OCI-LY7 (cell line): ENCODE measurements around the gene PDE11A.

Experiments used
- EZH2phosphoT487 ChIP-seq: fragments of 200-600 bp; sonication (generic); IDR thresholded peaks from 2 replicates; pipeline ENCODE4 v1.6.1; 2018; ENCODE audit warnings: low read depth, borderline replicate concordance, mild to moderate bottlenecking, mixed run types, antibody characterized with exemption, low read length, moderate library complexity, mixed read lengths
- TF ChIP-seq, protein P1 (sequence below): fragments of 200-600 bp; sonication (generic); conservative IDR thresholded peaks from 2 replicates; pipeline ENCODE4 v1.5.1; 2014; ENCODE audit warnings: mild to moderate bottlenecking, antibody characterized with exemption, low read length, moderate library complexity, mixed read lengths

DNA sequence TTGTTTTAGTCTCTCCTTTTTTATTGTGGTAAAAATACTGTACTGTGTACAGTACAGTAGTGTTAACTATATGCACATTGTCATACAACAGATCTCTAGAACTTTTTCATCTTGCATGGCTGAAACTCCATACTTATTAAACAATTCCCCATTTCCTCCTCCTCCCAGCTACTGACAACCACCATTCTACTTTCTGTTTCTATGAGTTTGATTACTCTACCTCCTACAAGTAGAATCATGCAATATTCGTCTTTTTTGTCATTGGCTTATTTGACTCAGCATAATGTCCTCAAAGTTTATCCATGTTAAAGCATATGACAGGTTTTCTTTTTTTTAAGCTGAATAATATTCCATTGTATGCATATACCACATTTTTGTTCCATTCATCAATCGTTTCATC lies 341.8 kb downstream of the PDE11A start:
- TF ChIP-seq, protein P1, sequence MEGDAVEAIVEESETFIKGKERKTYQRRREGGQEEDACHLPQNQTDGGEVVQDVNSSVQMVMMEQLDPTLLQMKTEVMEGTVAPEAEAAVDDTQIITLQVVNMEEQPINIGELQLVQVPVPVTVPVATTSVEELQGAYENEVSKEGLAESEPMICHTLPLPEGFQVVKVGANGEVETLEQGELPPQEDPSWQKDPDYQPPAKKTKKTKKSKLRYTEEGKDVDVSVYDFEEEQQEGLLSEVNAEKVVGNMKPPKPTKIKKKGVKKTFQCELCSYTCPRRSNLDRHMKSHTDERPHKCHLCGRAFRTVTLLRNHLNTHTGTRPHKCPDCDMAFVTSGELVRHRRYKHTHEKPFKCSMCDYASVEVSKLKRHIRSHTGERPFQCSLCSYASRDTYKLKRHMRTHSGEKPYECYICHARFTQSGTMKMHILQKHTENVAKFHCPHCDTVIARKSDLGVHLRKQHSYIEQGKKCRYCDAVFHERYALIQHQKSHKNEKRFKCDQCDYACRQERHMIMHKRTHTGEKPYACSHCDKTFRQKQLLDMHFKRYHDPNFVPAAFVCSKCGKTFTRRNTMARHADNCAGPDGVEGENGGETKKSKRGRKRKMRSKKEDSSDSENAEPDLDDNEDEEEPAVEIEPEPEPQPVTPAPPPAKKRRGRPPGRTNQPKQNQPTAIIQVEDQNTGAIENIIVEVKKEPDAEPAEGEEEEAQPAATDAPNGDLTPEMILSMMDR, result no peak
- no peak for TF ChIP-seq EZH2phosphoT487
